DMS153 treated with DMSO at 0.1 percent for 48 hours (cell line): Measurements from ENCODE around the gene NR2F1-AS1.

Source experiments
- DNase-seq: peaks from one replicate; lab custom pipeline; 2025; ENCODE audit not compliant: unreplicated experiment; lab: John Stamatoyannopoulos, UW

NR2F1-AS1 gene

GRCh38 chr5:93603078-93603792, 22.2 kb upstream of the NR2F1-AS1 start:
- no peak for DNase-seq

GRCh38 chr5:93602241-93603077, 21.4 kb upstream of the NR2F1-AS1 start:
- DNase-seq: no peak

GRCh38 chr5:93601802-93602155, 20.8 kb upstream of the NR2F1-AS1 start:
- DNase-seq: no peak

DNA sequence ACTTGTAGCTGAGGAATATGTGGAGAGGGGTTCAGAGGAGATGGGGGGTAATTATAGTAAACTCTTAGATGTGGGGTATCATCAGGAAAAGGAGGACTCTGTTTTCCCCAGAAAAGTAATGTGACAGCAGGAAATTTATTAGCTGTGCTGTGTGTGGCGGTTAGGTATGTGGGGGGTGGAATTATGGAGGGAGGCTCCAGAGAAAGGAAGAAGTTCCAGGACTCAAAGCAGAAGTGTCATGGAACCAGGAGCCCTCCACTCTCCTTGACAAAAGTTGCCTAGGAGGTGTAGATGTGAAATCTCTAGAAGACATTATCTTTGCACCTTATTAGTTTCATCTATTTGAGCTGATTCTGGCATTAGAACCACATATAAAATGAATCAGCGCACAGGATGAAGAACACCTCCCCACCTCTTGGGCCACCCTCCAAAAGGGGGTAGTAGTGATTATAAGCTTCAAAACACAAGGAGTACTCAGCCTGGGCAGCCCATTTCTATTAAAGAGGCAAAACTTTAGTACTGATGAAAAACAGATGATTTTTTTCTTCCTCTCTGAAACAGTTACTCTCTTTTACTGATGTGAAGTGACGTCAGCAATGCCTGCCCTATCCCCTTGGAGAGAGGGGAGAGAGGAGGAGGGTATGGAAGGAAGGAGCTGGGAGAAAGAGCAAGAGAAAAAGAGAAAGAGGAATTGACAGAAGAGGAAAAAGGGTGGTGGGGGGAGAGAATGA, 20.2 kb upstream of the NR2F1-AS1 start:
- DNase-seq: no peak

GRCh38 chr5:93600409-93601070, 19.5 kb upstream of the NR2F1-AS1 start:
- DNase-seq: no peak

DNA sequence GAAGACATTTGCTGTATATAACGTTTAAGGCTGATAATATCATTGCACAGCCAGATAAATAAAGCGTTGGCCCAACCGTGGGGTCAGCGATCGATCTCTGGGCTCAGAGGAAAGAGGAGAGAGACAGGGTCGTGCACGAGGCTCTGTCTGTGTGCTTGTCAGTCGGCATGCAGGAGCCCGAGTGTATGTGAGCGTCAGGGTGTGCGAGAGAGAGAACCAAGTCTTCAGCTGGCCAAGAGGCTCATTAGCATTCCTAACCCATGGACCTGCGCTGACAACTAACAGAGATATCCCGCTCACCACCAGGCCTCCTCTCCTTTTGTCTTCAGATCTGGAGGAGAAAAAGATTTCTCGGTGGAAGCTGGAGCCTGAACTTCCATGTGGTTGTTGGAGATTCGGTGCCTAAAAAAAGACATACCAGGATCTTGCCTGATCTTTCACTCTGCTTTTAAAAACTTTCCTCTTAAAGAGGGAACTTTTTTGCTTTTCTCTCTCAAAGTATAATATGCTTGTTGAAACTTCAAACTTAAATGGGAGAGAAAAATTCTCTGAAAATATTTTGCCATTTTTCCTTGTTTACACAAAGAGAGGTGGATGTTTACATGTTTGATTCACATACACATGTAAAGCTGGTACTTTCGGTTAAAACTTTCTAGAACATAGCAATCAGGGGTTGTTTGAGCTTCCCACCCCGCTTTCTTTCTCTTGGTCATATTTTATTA, 18.5 kb upstream of the NR2F1-AS1 start:
- DNase-seq: no peak

- DNase-seq: no peak
Measured at GRCh38 chr5:93599001-93599379, 18.0 kb upstream of the NR2F1-AS1 start.

DNA sequence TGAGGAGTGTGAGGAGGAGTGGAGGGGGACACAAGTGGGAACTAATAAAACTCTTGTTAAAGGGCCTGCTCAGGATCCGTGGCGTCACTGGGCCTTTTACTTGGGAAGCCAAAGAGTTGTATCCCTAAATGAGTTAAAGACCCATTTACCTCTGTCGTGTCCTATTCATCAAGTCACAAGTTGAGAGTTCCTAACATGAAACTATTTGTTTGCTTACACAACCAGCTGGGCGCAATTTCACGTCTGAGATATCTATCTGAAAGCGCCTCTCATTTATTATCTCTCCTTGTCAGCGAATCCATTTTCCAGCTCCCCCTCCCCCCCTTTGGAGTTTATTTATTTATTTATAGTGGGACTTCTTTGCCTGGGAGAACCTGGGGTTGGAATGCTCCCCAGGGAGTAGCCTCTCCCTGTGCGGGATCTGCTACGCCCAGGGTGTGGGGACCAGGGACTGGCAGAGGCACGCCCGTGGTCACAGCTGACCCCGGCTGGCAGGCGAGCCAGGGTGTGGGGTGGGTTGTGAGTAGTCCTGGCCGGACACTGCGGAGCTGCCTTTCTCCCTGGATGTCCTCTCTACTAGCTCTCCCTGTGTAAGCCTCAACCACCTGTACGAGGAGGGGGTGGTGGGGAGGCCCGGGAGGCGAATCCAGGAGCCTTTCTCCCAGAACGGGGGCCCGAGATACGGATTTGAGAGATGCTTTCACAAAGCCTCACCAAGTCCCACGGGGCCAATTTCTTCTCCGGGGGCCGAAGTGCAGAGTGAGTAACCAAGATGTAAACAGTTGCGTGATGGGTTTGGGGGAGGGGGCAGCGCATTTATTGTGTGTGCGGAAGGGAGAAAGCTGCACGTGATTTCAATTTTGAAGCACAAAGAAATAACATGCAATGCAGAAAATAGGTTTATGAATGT, 17.3 kb upstream of the NR2F1-AS1 start:
- no peak for DNase-seq

DNA sequence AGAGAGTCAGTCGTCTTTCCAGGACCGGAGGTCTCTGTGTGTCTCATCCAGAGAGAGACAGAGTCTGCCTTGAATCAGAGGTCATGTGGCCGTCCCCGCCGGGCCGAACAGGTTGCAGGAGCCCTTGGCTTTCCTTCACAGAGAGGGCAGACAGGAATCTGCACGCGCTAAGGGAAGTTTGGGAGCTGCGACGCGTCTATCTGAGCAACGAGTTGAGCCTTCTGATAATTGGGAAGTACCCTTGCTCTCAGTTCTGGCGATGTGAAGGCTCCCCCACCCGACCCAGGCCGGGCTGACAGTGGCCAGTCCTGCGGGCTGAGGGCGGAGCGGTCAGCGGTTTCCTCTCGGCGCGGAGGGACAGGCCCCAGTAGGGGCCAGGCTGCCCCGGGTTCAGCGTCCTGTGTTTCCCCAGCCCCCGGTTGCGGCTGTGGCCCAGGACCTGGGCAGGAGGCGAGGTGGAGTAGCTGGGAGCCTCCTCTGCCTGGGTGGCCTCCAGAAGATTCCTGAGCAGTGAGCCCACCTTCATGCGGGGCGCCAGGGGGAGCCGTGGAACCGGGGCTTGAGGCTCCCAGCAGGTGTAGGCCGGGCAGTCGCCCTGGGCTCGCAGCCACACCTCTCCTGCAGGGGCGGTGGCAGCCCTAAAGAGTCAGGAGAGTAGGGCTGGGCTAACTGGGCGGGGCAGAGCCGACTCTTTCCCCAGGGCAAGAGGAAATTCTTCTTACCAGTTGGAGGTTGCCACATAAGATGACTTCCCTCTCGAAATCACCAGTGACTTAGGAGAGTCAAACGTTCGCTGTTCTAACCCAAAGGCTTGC, 15.9 kb upstream of the NR2F1-AS1 start:
- DNase-seq: no peak

GRCh38 chr5:93596310-93596675, 15.3 kb upstream of the NR2F1-AS1 start:
- no peak for DNase-seq

GRCh38 chr5:93595420-93596147, 14.6 kb upstream of the NR2F1-AS1 start:
- DNase-seq: no peak

DNA sequence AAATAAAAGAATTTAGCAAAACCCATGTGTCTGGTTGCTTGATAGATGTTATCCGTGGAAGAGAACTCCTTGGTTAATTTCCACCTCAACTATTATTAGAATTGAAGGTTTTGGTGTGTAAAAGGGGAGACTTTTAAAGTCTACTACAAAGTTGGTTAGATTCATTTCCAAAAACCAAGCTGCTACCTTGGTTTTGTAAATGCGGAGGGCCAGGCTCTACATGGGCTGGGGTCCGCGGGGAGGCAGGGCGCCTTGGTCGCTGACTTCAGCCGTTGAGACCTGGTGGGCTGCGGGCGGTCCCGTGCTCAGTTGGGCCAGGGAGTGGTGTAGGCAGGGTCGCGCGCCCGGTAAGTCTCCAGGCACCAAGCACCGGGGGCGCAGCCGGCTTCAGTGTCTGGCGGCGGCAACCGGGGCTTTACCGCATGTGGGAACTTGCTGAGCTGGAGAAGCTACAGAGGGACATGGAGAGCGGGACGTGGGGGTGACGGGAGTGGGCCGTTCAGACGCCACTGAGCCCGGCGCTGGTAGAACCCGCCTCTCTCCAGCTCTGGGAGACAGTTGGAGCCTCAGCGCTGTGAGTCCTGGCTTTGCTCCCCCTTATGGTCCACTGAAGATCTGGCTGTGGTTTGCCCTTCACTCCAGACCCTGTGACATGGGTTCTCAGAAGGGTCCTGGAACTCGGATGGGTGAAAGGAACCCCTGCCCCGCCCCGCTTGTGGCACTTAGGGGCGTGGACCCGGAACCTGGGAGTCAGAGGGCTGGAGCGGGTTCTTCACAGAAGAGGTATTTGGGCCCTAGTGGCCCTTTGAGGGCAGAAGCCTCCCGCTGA, 13.8 kb upstream of the NR2F1-AS1 start:
- DNase-seq: no peak

DNA sequence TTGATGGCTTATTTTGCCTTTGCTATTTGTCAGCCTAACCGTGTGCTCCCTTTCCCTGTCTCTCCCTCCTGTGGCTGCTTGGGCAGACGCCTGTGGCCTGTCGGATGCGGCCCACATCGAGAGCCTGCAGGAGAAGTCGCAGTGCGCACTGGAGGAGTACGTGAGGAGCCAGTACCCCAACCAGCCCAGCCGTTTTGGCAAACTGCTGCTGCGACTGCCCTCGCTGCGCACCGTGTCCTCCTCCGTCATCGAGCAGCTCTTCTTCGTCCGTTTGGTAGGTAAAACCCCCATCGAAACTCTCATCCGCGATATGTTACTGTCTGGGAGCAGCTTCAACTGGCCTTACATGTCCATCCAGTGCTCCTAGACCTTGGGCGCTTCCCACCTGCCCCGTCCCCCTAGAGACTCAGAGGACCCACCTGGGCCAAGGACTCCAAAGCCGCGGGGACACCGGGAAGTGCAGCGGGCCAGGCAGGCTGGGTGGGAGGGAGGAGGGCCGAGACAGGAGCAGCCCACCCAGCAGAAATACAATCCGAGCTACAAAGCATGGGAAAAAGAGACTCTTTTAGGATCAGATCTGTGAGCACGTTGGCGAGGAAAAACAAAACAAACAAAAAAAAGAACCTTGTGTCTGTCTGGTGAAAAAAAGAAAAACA, 12.6 kb upstream of the NR2F1-AS1 start:
- DNase-seq: no peak

DNA sequence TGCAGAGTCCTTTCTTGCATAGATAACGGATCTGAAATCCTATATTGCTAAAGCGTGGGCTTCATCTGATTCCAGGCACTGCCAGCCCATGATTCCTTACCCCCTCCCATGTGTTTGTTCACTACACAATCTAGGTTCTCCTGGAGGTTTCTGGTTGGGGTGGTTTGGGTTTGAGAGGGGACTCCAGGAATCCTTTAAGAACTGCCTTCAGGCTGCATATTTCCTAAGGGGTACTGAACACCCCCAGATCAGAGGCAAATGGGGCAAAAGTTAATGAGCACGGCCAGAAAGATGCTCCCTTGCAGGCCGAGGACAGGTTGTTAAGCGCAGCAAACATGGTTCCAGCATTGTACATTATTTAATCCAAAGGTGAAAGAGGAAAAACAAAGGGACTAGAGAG, 11.9 kb upstream of the NR2F1-AS1 start:
- DNase-seq: no peak

DNA sequence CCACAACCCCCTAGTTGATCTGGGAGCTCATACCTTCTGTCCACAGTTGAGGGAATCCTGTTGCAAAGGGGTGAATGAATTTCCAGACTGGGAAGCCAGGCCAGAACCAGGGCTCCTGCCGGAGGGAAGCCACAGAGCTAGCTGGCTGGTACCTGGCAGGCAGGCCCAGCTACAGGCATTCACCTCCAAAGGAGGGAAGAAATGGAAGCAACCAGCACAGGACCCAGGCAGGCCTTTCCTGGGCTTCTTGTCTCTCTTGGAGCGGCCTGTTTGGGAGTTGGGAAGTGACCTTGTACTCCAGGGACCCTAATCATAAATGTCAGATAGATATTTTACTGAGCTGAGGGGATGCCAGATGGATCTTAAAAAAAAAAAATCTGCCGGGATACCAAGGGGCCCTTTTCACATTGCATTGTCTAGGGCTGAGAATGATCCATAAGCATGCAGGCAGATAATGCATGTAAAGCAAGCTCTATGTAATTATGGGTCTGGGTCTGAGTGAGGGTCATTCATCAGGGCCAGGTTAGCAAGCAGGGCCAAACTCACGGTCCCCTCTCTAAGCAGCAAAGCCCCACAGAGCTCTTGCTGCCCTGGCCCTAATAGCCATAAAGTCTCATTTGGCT, 10.4 kb upstream of the NR2F1-AS1 start:
- no peak for DNase-seq

DNA sequence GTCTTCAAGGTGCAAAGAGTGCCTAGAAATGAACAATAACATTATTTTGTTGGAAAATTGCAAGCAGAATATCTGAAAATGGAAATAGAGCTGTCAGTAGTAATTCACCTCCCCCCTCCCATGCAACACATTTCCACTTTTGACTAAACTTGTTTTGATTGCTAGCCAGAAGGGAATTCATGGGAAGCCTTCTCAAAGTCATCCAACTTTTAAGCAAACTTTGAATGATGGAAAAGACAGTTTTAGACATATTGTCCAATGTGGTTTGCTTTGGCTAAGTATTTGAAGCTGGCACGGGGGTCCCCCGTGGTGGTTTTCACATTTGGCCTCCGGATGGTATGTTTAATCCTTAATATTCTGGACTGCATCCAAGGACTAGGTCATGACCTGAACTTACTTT, 9.5 kb upstream of the NR2F1-AS1 start:
- DNase-seq: no peak
